ENCODE data around the gene TSPAN14. TPM values are rescaled to one million over a fixed set of nuclear protein-coding genes. Genes with fewer than 3 reads are reported as not detected.

Gene TSPAN14
- polyA plus RNA-seq, 3 donors = 123 to 160 (median 146) TPM

GRCh38 chr10:80480852-80481251 lies 26.7 kb downstream of the TSPAN14 start:
- H3K79me2 ChIP-seq (ENCODE audit: insufficient read depth, low read length) = peaks cover 88% of the 10 kb centered on the region
- H3K4me2 ChIP-seq (replicated peaks; ENCODE audit: extremely low read depth, low read length, poor library complexity, severe bottlenecking) = no peak overlapping the region
- peaks cover 85% of the 10 kb centered on the region for H4K20me1 ChIP-seq (ENCODE audit: insufficient read depth, low read length)
- 90% methylated on average over 4 of the region's 5 CpGs for WGBS (ENCODE audit: insufficient coverage)
- peaks cover 43 to 66% of the 10 kb centered on the region in 2 donors for H3K36me3 Mint-ChIP-seq
- intact Hi-C loops (cut with micrococcal nuclease) = no loop called here
- H3K36me3 ChIP-seq (replicated peaks in 1 of 2; ENCODE audit: control insufficient read depth in 1 of 2, insufficient read depth in 2 of 2, low read length in 2 of 2) = peaks cover 2 to 32% of the 10 kb centered on the region in 2 donors
- no peak overlapping the region for H3K4me3 Mint-ChIP-seq
- peak overlapping the region in 1 of 7 donors; percentile 11 for H3K27ac Mint-ChIP-seq
- no peak overlapping the region for H3K4me3 ChIP-seq (replicated peaks in 1 of 3; ENCODE audit: low read depth in 2 of 3, low read length in 3 of 3)
- H3K27ac ChIP-seq (ENCODE audit: low read depth in 1 of 2, low read length in 2 of 2) = peak overlapping the region in 1 of 2 donors; percentile 34
- peaks cover 72% of the 10 kb centered on the region for H3K4me1 Mint-ChIP-seq
- no peak overlapping the region for H2AFZ ChIP-seq (ENCODE audit: insufficient read depth, low read depth, low read length, poor library complexity, severe bottlenecking)
- no peak for DNase-seq
- H3K9ac ChIP-seq (ENCODE audit: insufficient read depth, low read length, poor library complexity, severe bottlenecking) = no peak overlapping the region
- no peaks in the 10 kb centered on the region for H3K27me3 ChIP-seq (ENCODE audit: control insufficient read depth in 2 of 2, insufficient read depth in 2 of 2, low read length in 2 of 2)
- TF ChIP-seq CTCF (IDR thresholded peaks at IDR 0.05) = no peak
- peaks cover 0 to 6% (median 0%) of the 10 kb centered on the region in 7 donors for H3K9me3 Mint-ChIP-seq
- peaks cover 38 to 58% of the 10 kb centered on the region in 2 donors for H3K4me1 ChIP-seq (ENCODE audit: control insufficient read depth in 1 of 2, insufficient read depth in 2 of 2, low read length in 2 of 2)
- peaks cover 0 to 2% (median 0%) of the 10 kb centered on the region in 3 donors for H3K27me3 Mint-ChIP-seq (ENCODE audit: low read depth in 3 of 3)
- H3K9me3 ChIP-seq (replicated peaks in 1 of 2; ENCODE audit: control insufficient read depth in 1 of 2, insufficient read depth in 1 of 2, low read length in 2 of 2) = no peaks in the 10 kb centered on the region

DNA sequence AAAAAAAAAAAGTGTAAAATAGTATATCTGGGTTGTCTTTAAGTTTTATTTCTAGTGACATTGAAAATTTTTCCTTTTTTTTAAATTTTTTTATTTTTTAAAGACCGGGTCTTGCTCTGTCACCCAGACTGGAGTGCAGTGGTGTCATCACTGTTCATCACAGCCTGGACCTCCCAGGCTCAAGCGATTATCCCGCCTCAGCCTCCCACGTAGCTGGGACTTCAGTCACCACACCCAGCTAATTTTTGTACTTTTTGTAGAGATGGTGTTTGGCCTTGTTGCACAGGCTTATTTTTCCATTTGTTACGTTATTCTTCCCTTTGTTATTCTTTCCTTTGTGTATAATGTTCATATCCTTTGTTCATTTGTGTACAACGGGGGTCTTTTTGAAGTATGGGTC lies 30.1 kb downstream of the TSPAN14 start:
- H3K79me2 ChIP-seq (ENCODE audit: insufficient read depth, low read length) = peaks cover 92% of the 10 kb centered on the region
- H3K9me3 Mint-ChIP-seq = no peaks in the 10 kb centered on the region
- no peak overlapping the region for H2AFZ ChIP-seq (ENCODE audit: insufficient read depth, low read depth, low read length, poor library complexity, severe bottlenecking)
- H3K4me1 Mint-ChIP-seq = peaks cover 82% of the 10 kb centered on the region
- H3K4me2 ChIP-seq (replicated peaks; ENCODE audit: extremely low read depth, low read length, poor library complexity, severe bottlenecking) = no peak overlapping the region
- peaks cover 89% of the 10 kb centered on the region for H4K20me1 ChIP-seq (ENCODE audit: insufficient read depth, low read length)
- DNase-seq = no peak
- H3K4me3 Mint-ChIP-seq = peak overlapping the region in 1 of 2 donors; percentile 40
- H3K36me3 ChIP-seq (replicated peaks in 1 of 2; ENCODE audit: control insufficient read depth in 1 of 2, insufficient read depth in 2 of 2, low read length in 2 of 2) = peaks cover 4 to 11% of the 10 kb centered on the region in 2 donors
- peaks cover 0 to 2% (median 0%) of the 10 kb centered on the region in 3 donors for H3K27me3 Mint-ChIP-seq (ENCODE audit: low read depth in 3 of 3)
- peaks cover 67 to 74% of the 10 kb centered on the region in 2 donors for H3K4me1 ChIP-seq (ENCODE audit: control insufficient read depth in 1 of 2, insufficient read depth in 2 of 2, low read length in 2 of 2)
- H3K27me3 ChIP-seq (ENCODE audit: control insufficient read depth in 2 of 2, insufficient read depth in 2 of 2, low read length in 2 of 2) = no peaks in the 10 kb centered on the region
- H3K9ac ChIP-seq (ENCODE audit: insufficient read depth, low read length, poor library complexity, severe bottlenecking) = no peak overlapping the region
- peak overlapping the region in 1 of 3 experiments; percentile 66 for H3K4me3 ChIP-seq (replicated peaks in 1 of 3; ENCODE audit: low read depth in 2 of 3, low read length in 3 of 3)
- peaks cover 35 to 48% of the 10 kb centered on the region in 2 donors for H3K36me3 Mint-ChIP-seq
- peak overlapping the region; percentile 42 to 90 for H3K27ac ChIP-seq (ENCODE audit: low read depth in 1 of 2, low read length in 2 of 2)
- H3K9me3 ChIP-seq (replicated peaks in 1 of 2; ENCODE audit: control insufficient read depth in 1 of 2, insufficient read depth in 1 of 2, low read length in 2 of 2) = no peaks in the 10 kb centered on the region
- intact Hi-C loops (cut with micrococcal nuclease) = loop anchor here in 1 of 2 donors (2.0 kb wide), 1 partner anchor 15 kb away; no protein-coding TSS in a partner anchor
- TF ChIP-seq CTCF (IDR thresholded peaks at IDR 0.05) = no peak
- 100% methylated on average over 1 of the region's 6 CpGs for WGBS (ENCODE audit: insufficient coverage)
- peak overlapping the region in 6 of 7 donors; percentile 90 to 97 (median 95) for H3K27ac Mint-ChIP-seq

All from CD14-positive monocyte (primary cell).